Ecto neural progenitor cell (in vitro differentiated cells): ENCODE data around the gene EFL1.

Source experiments
- DNase-seq: peaks from one replicate; pipeline ENCODE4 v3.0.0-alpha.2; 2018; ENCODE audit warnings: low spot score

EFL1 gene

GRCh38 chr15:82124331-82125263, 137.9 kb downstream of the EFL1 start:
- no peak for DNase-seq

DNA sequence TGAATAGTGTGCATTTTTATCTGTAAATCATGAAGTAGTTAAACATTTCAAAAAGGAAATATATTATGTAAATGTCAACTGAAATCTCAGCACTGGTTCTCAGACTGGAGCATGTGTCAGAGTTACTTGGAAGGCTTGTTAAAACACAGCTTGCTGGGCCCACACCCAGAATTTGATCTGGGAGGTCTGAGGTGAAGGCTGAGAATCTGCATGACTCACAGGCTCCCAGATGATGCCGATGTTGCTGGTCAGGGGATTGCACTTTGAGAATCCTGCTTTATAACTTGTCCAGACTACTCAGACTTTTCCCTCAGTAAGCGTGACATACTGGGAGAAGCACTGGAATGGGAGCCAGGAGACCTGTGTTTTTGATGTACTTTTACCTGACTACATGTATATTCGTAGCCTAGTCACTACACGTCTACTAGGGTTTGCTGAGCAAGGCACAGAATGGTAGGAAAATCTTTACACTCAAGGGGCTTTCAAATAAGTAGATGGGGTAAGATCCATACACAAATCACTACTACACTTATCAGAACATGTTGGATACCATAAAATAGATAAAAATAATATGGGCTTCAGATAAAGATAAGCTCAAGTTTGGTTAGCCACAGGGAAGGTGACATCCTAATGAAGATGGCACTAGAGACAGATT, 139.7 kb downstream of the EFL1 start:
- no peak for DNase-seq

DNA sequence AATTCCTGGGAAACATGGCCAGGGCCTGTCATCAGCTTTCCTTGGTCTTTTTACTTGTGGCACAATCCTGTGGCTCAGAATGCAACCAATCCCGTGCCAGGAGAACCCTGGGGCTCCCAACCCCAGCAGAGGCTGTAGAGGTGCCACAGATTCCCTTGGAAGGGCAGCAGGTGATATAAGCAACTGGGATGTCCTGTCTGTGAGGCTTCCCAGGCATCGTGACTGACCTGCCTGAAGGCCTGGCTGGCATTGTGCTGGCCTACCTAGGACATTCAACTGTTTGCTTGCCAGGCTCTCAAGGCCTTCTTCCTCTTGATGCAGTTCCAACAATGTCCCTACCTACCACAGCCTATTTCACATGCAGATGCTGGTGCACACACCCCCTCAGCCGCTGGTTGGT, 144.5 kb downstream of the EFL1 start:
- DNase-seq: no peak

GRCh38 chr15:82117296-82117695, 145.2 kb downstream of the EFL1 start:
- no peak for DNase-seq

- no peak for DNase-seq
Measured at GRCh38 chr15:82114660-82115059, 147.9 kb downstream of the EFL1 start.

GRCh38 chr15:82113106-82113715, 149.3 kb downstream of the EFL1 start:
- DNase-seq: no peak

GRCh38 chr15:82111918-82112317, 150.6 kb downstream of the EFL1 start:
- DNase-seq: no peak

DNA sequence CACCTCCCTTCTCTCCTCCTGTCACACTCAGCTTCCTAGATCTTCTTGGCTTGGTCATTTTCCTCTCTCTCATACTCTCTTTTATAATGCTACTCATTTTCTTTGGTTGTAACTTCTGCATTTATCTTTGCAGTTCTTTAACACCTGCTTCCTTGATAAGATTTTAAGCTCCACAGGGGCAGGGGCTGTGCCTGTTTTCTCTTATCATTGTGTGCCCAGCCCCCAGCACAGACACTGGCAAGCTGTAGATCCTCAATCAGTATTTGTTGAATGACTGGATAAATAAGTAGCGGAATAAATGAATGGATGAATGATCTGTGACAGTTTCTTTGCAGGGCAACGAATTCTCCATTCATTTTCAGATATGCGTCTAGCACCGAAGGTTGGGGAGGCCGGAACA, 152.4 kb downstream of the EFL1 start:
- DNase-seq: no peak

DNA sequence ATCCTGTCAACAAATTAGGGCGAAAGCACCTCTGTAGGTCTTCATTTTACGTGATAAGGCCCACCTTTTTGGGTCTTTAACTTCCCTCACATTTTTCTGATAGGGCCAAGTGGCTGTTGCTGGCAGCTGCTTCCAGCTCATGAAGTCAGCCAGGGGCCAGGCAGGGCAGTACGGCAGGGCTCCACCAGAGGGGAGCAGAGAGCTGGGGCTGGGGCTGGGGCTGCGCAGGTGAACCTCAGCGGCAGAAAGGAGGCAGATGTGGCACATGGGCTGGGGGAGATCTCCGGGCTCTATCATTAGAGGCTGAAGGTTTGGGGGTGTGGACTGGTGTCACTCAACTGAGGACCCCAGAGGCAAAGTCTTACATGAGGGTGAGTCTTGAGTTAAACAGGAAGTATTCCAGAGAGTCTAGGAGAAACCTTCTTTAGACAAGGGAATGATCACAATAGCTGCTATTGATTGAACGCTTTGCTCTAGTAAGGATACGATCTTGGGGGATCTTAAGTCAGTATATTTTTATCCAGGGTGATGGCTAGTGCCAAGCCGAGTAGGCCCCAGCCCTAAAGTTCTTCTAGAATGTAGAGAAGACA, 153.9 kb downstream of the EFL1 start:
- peak; percentile 79 for DNase-seq

DNA sequence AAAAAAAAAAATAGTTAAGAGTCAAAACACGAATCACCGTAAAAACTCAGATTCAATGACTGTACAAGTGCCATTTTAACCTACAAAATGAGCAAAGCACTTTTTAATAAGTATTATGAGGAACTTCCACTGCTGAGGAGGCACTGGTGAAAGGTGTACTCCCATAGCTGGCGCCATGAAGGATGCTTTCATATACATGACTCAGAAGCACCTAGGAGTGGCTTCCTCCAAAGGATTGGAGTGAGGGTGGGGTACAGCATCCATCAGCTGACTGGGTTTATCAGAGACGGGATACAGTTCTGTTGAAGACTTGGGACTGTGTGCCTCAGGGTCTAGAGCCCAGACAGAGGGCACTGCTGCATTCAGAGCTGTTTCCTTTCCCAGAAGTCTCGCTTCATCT, 155.9 kb downstream of the EFL1 start:
- no peak for DNase-seq

- no peak for DNase-seq
Measured at GRCh38 chr15:82105451-82106215, 156.9 kb downstream of the EFL1 start.

GRCh38 chr15:82103468-82103867, 159.1 kb downstream of the EFL1 start:
- DNase-seq: no peak

DNA sequence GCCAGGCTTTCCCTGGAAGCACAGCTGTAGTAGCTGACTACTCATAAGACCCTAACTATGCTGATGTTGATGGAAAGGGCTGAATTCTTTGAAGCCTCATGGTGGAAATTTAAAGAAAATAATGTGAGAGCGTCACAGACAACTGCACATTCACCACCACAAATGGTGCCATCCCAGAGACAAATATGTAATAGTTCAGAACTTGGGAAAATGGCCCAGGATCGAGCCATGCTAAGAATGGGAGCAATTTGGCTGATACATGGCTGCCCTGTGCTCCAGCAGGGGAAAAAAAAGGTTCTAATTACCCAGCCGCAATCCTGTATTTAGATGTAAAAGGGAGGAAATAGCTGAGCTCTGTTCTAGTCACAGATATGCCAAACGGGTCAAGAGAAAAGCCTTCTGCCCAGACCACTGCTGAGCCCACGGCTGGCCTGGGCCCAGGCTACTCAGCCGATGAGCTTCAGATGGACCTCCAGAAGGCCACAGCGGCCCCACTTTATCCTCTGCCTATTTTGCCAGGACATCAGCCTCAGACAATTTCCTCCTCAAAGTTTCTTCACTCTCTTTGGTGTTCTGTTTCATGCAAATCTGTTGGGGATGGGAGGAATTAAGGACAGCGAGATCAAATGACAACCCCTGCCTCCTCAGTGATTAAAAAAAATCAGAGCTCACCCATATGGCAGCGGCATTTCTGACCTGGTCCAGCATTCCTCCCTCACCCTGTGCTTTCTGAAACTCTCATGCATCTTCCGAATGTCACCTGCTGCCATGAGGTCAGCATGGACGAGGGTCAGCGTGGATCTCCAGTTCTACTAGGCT, 162.2 kb downstream of the EFL1 start:
- no peak for DNase-seq

- no peak for DNase-seq
Measured at GRCh38 chr15:82098674-82099073, 163.9 kb downstream of the EFL1 start.

GRCh38 chr15:82095803-82096202, 166.7 kb downstream of the EFL1 start:
- DNase-seq: no peak

- no peak for DNase-seq
Measured at GRCh38 chr15:82093774-82094211, 168.7 kb downstream of the EFL1 start.

DNA sequence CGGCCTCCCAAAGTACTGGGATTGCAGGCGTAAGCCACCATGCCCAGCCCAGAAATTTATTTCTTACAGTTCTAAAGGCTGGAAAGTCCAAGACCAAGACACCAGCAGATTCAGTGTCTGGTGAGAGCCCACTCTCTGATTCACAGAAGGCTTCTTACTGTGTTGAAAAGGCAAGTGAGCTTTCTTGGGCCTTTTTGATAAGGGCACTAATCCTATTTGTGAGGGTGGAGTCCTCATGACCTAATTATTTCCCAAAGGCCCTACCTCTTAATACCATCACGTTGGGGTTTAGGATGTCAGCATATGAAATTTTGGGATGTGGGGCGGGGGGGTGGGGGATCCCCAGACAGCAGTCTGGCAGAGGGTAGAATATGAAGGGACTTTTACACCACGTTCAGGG, 169.2 kb downstream of the EFL1 start:
- DNase-seq: no peak

DNA sequence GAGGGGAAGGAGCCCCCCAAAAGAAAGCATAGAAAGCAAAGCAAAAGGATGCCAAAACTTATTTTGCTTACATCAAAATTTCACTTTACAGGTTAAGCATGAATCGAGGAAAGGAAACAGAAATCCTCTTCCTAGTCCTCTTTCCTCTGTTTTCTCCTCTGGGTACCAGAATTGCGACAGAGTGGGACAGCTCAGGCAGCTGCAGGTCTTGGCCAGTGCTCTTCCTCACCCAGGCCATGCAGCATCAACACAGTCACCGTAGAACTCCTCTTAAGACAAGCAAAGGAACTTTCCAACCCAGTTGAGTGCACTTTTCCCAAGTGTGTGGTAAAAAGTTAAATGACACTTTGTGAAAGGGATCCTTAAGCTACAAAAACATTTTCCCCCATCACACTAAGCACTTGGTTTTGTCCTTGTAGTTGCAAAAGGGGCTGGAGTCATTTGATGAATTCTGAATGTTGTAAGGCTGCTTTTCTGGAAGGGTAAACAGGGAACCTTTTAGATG, 170.8 kb downstream of the EFL1 start:
- DNase-seq: no peak

DNA sequence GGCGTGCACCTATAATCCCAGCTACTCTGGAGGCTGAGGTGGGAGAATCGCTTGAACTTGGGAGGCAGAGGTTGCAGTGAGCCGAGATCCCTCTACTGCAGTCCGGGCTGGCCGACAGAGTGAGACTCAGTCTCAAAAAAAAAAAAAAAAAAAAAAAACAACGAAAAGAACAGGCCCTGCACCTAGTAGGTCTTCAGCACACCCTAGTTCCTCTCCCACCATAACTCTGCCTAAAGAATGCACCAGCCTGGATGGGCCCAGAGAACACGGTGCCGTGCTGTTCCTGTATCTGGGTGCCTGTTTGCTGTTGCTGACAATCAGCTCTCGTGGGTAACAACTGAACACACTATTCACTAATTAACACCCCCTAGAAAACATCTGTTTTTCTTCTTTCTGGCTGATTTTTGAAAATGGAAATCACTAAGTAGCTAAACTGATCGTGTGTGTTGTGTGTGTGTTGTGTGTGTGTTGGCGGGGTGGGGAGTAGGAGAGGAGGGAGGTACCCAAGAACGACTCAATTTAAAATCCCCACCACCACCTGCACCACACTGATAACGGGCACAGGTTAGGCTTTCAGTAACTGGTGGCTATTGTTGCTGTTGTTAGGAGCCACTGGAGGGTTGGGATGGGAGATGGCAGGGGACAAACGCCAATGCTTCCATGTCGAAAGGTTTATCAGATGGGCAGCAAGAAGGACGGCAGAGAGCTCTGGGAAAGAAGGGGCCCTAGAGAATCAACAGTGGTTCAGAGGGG, 176.1 kb downstream of the EFL1 start:
- DNase-seq: no peak
